GM12878 (cell line): ENCODE data around the gene POP7. TPM values are rescaled to one million over a fixed set of nuclear protein-coding genes. Genes with fewer than 3 reads are reported as not detected.

Source experiments
- ATAC-seq: fragments of 200-7000 bp; cut with Tn5 transposase; 3 replicates; pipeline ENCODE4 v1.9.1; 2020; ENCODE audit warnings: mild to moderate bottlenecking, moderate library complexity
- BruUV-seq: library from RNA; stranded (reverse); fragments of 400-500 nt; replicated peaks from 2 replicates; lab custom pipeline; 2021; lab: Mats Ljungman, UMichigan
- CTCF ChIA-PET: fragments of 300-600 bp; sonication (Branson Sonifier 250); formaldehyde crosslinking; extraction: SDS; loops from one replicate; lab custom pipeline; 2021; ENCODE audit warnings: inconsistent platforms; lab: Yijun Ruan, JAX
- POLR2A ChIA-PET: fragments of 350-600 bp; formaldehyde crosslinking; extraction: SDS; loops from one replicate; lab custom pipeline; 2021; ENCODE audit warnings: inconsistent platforms; lab: Charles Lee
- RAD21 ChIA-PET: fragments of 300-600 bp; sonication (Branson Sonifier 250); formaldehyde crosslinking; loops from one replicate; lab custom pipeline; 2023; ENCODE audit warnings: antibody characterized with exemption; ENCODE audit not compliant: unreplicated experiment; lab: Charles Lee
- SMC1A ChIA-PET: fragments of 300-600 bp; sonication (Branson Sonifier 250); formaldehyde crosslinking; loops from one replicate; lab custom pipeline; 2023; ENCODE audit not compliant: unreplicated experiment, uncharacterized antibody; lab: Charles Lee
- DNase-seq: peaks from one replicate; pipeline ENCODE4 v3.0.0-alpha.2; 2011; ENCODE audit warnings: low read depth, low spot score
- FAIRE-seq: peaks from 3 replicates; lab custom pipeline; 2011; peaks lifted over from hg19 to GRCh38; lab: Jason Lieb, UNC
- H2AFZ ChIP-seq: 2 replicates; pipeline ENCODE4 v1.6.0; 2011; ENCODE audit warnings: low read depth, low read length, control low read depth; ENCODE audit not compliant: control insufficient read depth
- H3K27ac ChIP-seq: 2 replicates; pipeline ENCODE4 v1.5.1; 2011; ENCODE audit warnings: control low read depth; ENCODE audit not compliant: control insufficient read depth, insufficient read depth
- H3K27me3 ChIP-seq, 2 experiments: replicated peaks in 1 of 2; 2 replicates each; pipeline versions ENCODE4 v1.6.0 to v1.6.1; 2011; ENCODE audit warnings: low read length in 1 of 2; ENCODE audit not compliant: control insufficient read depth in 2 of 2, insufficient read depth in 2 of 2
- H3K36me3 ChIP-seq, 2 experiments: 2 replicates each; pipeline ENCODE4 v1.5.1; 2011; ENCODE audit warnings: low read length in 1 of 2; ENCODE audit not compliant: control insufficient read depth in 2 of 2, insufficient read depth in 2 of 2
- H3K4me1 ChIP-seq: 2 replicates; pipeline ENCODE4 v1.6.1; 2011; ENCODE audit warnings: mild to moderate bottlenecking, low read length, moderate library complexity, mixed read lengths; ENCODE audit not compliant: control insufficient read depth, insufficient read depth
- H3K4me2 ChIP-seq: 2 replicates; pipeline ENCODE4 v1.6.0; 2011; ENCODE audit warnings: control low read depth; ENCODE audit not compliant: control insufficient read depth, insufficient read depth
- H3K4me3 ChIP-seq: fragments of 200-600 bp; sonication (generic); 2 replicates; pipeline ENCODE4 v1.5.1; 2016
- H3K79me2 ChIP-seq: 2 replicates; pipeline ENCODE4 v1.6.0; 2011; ENCODE audit warnings: low read length; ENCODE audit not compliant: control insufficient read depth, insufficient read depth
- H3K9ac ChIP-seq: 2 replicates; pipeline ENCODE4 v1.8.0; 2011; ENCODE audit warnings: low read length, control low read depth, mixed read lengths; ENCODE audit not compliant: control insufficient read depth, insufficient read depth
- H3K9me3 ChIP-seq: replicated peaks from 3 replicates; pipeline ENCODE4 v1.5.1; 2011; ENCODE audit warnings: mild to moderate bottlenecking, low read length; ENCODE audit not compliant: control insufficient read depth, insufficient read depth
- H4K20me1 ChIP-seq: 2 replicates; pipeline ENCODE4 v1.6.0; 2011; ENCODE audit not compliant: control insufficient read depth, insufficient read depth
- CHD2 ChIP-seq: IDR thresholded peaks from 2 replicates; pipeline ENCODE4 v1.6.1; 2011; ENCODE audit warnings: low read depth, low read length, improper control_type of control experiment, borderline replicate concordance
- EGR1 ChIP-seq, 2 experiments: IDR thresholded peaks; 1 replicate in 1 of 2; 2 replicates in 1 of 2; pipeline ENCODE4 v1.6.1; 2011 to 2012; ENCODE audit warnings: low read depth in 2 of 2, low read length in 2 of 2, borderline replicate concordance in 1 of 2, mild to moderate bottlenecking in 1 of 2, moderate library complexity in 1 of 2
- JUNB ChIP-seq: IDR thresholded peaks from 2 replicates; pipeline ENCODE4 v1.6.1; 2016; ENCODE audit warnings: antibody characterized with exemption, mild to moderate bottlenecking
- NR2F1 ChIP-seq: fragments of 450-650 bp; conservative IDR thresholded peaks from 2 replicates; pipeline ENCODE4 v1.6.1; 2017; ENCODE audit warnings: mild to moderate bottlenecking
- PAX8 ChIP-seq: fragments of 450-650 bp; IDR thresholded peaks from 2 replicates; pipeline ENCODE4 v1.6.1; 2017; ENCODE audit warnings: mild to moderate bottlenecking, moderate library complexity
- SMAD1 ChIP-seq: fragments of 450-650 bp; IDR thresholded peaks from 2 replicates; pipeline ENCODE4 v1.6.1; 2018; ENCODE audit warnings: mild to moderate bottlenecking, low read depth; ENCODE audit not compliant: partially characterized antibody
- SREBF1 ChIP-seq: IDR thresholded peaks from 2 replicates; pipeline ENCODE4 v1.6.1; 2012; ENCODE audit warnings: mild to moderate bottlenecking, low read length
- TCF3 ChIP-seq: IDR thresholded peaks from 2 replicates; pipeline ENCODE4 v1.6.1; 2012; ENCODE audit warnings: low read depth, mild to moderate bottlenecking, low read length, borderline replicate concordance; ENCODE audit not compliant: insufficient read depth
- TCF7 ChIP-seq: IDR thresholded peaks from 2 replicates; pipeline ENCODE4 v1.6.1; 2014; ENCODE audit warnings: antibody characterized with exemption, borderline replicate concordance
- ZNF217 ChIP-seq: fragments of 450-650 bp; IDR thresholded peaks from 2 replicates; pipeline ENCODE4 v1.6.1; 2017; ENCODE audit warnings: antibody characterized with exemption, mild to moderate bottlenecking
- WGBS: methylation state at CpG from one replicate; pipeline ENCODE4 v1.1.6; 2016; ENCODE audit warnings: low lambda C conversion rate; ENCODE audit not compliant: insufficient replicate concordance, insufficient coverage; ENCODE audit errors: missing lambda C conversion rate; 5-methylcytosine and 5-hydroxymethylcytosine counted together
- in situ Hi-C: fragments of 300-500 bp; cut with MboI; formaldehyde crosslinking; loops from 9 replicates; pipeline ENCODE4 v1.14.3; 2018; ENCODE audit warnings: mixed read lengths
- intact Hi-C: fragments of 100-400 bp; cut with micrococcal nuclease; formaldehyde crosslinking; loops from one replicate; pipeline ENCODE4 v1.14.2; 2022; ENCODE audit not compliant: unreplicated experiment
- polyA plus RNA-seq, 11 experiments: library from polyadenylated mRNA; depleted of rRNA in 4 of 11; unstranded in 6 of 11; stranded (reverse) in 5 of 11; fragments of >200 nt; fragmentation: Nextera tagmentation in 4 of 11; fragmentation: Illumina TruSeq in 1 of 11; extraction: Ambion mirVana in 4 of 11; extraction: Trizol in 1 of 11; gene quantifications; 1 replicate in 1 of 11; 2 replicates in 10 of 11; pipeline versions ENCODE4 v1.2.1 to v1.2.3, GENCODE V29; 2011 to 2016; ENCODE audit warnings: inconsistent platforms in 2 of 11, missing spikeins in 2 of 11, low read depth in 1 of 11
- total RNA-seq, 4 experiments: library from RNA; depleted of rRNA in 3 of 4; stranded (reverse); fragments of >200 nt in 3 of 4; fragmentation: Illumina TruSeq in 1 of 4; extraction: Trizol in 1 of 4; gene quantifications; 2 replicates each; pipeline versions ENCODE4 v1.2.1 to v1.2.3, GENCODE V29; 2013 to 2021
- TF ChIP-seq, protein P1 (sequence below): IDR thresholded peaks from 2 replicates; pipeline ENCODE4 v1.6.1; 2012; ENCODE audit warnings: low read depth, low read length, improper control_type of control experiment
- TF ChIP-seq, protein P2 (sequence below): fragments of 450-650 bp; IDR thresholded peaks from 2 replicates; pipeline ENCODE4 v1.6.1; 2017; ENCODE audit warnings: mild to moderate bottlenecking, moderate library complexity
- TF ChIP-seq, protein P3 (sequence below): IDR thresholded peaks from 2 replicates; pipeline ENCODE4 v1.6.1; 2012; ENCODE audit warnings: improper control_type of control experiment, low read depth, low read length; ENCODE audit not compliant: insufficient replicate concordance

The POP7 gene
- total and polyA plus RNA-seq, 10 of the 15 experiments (the other 5 are each of a cell fraction or from before 2014, with no cell fraction given): 12.1 to 148 (median 51.7) TPM

DNA sequence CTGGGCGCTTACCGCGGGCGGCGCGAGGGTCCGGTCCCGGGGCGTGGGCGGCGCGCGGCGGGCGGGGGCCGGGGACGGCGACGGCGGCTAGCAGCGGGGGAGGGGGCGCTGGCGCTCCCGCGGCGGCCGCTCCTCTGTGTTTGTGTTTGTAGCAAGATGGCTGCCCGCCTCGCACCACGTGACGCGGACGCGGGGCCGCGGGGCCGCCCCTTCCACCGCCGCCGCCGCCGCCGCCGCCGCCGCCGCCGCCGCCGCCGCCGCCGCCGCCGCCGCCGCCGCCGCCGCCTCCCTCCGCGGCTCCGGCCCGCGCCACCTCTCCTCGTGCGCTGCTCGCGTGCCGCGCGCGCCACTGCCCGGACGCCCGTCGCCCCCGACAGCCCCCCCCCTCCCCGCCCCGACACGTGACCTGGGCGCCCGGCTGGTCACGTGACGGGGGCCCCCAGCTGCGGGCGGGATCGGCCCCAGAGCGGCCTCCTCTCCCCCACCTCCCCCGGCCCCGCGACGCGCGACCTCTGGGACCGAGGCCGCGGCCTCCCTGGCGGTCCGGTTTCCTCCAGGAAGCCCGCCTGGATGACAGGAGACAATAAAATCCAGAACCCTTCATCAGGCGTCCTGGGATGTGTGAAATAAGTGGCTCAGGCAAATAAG is 11.7 kb upstream of the POP7 start, which contains the start of gene GIGYF1:
Gene GIGYF1 (minus strand): TSS at position 153 of the 648 bp plus-strand sequence. CDS start 6,012 bp downstream, outside the sequence.
- ChIA-PET RAD21 (interaction anchor here (1.7 to 5.8 kb wide), 3 partner anchors 11 to 108 kb away, joined by 5 to 56 read pairs (median 7); partner anchors contain the start of genes FBXO24, MOSPD3 and POP7), CTCF (interaction anchor here (6.6 to 8.6 kb wide), 2 partner anchors 11 to 109 kb away, joined by 41 to 134 read pairs; partner anchors contain the start of genes FBXO24, LRCH4 and POP7)
- WGBS: 0% methylated on average over 13 of the region's 102 CpGs
- TF ChIP-seq TCF7 (no peak), CHD2 (no peak), ZNF217 (no peak), NR2F1 (peak; percentile 39; the same call in 1 of the 2 replicates), EGR1 (IDR thresholded peaks at IDR 0.05; ENCODE audit: borderline replicate concordance in 1 of 2, low read depth in 2 of 2, low read length in 2 of 2) (peak in 1 of 2 experiments; percentile 66; a peak in 1 of 3 replicates), TCF3 (no peak), PAX8 (no peak), SMAD1 (no peak), JUNB (no peak), SREBF1 (no peak)
- TF ChIP-seq, protein P1, sequence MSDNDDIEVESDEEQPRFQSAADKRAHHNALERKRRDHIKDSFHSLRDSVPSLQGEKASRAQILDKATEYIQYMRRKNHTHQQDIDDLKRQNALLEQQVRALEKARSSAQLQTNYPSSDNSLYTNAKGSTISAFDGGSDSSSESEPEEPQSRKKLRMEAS: peak; percentile 74
- TF ChIP-seq, protein P2, sequence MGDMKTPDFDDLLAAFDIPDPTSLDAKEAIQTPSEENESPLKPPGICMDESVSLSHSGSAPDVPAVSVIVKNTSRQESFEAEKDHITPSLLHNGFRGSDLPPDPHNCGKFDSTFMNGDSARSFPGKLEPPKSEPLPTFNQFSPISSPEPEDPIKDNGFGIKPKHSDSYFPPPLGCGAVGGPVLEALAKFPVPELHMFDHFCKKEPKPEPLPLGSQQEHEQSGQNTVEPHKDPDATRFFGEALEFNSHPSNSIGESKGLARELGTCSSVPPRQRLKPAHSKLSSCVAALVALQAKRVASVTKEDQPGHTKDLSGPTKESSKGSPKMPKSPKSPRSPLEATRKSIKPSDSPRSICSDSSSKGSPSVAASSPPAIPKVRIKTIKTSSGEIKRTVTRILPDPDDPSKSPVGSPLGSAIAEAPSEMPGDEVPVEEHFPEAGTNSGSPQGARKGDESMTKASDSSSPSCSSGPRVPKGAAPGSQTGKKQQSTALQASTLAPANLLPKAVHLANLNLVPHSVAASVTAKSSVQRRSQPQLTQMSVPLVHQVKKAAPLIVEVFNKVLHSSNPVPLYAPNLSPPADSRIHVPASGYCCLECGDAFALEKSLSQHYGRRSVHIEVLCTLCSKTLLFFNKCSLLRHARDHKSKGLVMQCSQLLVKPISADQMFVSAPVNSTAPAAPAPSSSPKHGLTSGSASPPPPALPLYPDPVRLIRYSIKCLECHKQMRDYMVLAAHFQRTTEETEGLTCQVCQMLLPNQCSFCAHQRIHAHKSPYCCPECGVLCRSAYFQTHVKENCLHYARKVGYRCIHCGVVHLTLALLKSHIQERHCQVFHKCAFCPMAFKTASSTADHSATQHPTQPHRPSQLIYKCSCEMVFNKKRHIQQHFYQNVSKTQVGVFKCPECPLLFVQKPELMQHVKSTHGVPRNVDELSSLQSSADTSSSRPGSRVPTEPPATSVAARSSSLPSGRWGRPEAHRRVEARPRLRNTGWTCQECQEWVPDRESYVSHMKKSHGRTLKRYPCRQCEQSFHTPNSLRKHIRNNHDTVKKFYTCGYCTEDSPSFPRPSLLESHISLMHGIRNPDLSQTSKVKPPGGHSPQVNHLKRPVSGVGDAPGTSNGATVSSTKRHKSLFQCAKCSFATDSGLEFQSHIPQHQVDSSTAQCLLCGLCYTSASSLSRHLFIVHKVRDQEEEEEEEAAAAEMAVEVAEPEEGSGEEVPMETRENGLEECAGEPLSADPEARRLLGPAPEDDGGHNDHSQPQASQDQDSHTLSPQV: no peak
- TF ChIP-seq, protein P3, sequence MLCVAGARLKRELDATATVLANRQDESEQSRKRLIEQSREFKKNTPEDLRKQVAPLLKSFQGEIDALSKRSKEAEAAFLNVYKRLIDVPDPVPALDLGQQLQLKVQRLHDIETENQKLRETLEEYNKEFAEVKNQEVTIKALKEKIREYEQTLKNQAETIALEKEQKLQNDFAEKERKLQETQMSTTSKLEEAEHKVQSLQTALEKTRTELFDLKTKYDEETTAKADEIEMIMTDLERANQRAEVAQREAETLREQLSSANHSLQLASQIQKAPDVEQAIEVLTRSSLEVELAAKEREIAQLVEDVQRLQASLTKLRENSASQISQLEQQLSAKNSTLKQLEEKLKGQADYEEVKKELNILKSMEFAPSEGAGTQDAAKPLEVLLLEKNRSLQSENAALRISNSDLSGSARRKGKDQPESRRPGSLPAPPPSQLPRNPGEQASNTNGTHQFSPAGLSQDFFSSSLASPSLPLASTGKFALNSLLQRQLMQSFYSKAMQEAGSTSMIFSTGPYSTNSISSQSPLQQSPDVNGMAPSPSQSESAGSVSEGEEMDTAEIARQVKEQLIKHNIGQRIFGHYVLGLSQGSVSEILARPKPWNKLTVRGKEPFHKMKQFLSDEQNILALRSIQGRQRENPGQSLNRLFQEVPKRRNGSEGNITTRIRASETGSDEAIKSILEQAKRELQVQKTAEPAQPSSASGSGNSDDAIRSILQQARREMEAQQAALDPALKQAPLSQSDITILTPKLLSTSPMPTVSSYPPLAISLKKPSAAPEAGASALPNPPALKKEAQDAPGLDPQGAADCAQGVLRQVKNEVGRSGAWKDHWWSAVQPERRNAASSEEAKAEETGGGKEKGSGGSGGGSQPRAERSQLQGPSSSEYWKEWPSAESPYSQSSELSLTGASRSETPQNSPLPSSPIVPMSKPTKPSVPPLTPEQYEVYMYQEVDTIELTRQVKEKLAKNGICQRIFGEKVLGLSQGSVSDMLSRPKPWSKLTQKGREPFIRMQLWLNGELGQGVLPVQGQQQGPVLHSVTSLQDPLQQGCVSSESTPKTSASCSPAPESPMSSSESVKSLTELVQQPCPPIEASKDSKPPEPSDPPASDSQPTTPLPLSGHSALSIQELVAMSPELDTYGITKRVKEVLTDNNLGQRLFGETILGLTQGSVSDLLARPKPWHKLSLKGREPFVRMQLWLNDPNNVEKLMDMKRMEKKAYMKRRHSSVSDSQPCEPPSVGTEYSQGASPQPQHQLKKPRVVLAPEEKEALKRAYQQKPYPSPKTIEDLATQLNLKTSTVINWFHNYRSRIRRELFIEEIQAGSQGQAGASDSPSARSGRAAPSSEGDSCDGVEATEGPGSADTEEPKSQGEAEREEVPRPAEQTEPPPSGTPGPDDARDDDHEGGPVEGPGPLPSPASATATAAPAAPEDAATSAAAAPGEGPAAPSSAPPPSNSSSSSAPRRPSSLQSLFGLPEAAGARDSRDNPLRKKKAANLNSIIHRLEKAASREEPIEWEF: no peak

More for the DNA sequence above, 11.7 kb upstream of the POP7 start, which contains the start of gene GIGYF1:
- ATAC-seq (peak; percentile 26), DNase-seq (no peak), FAIRE-seq (no peak)
- Histone ChIP-seq H3K36me3 (no peaks in the 10 kb centered on the region; a peak in 2 of 4 replicates), H3K9ac (peak within 1 kb of the TSS; percentile 81), H4K20me1 (no peaks in the 10 kb centered on the region), H3K4me3 (peak within 1 kb of the TSS; percentile 95), H2AFZ (peak within 1 kb of the TSS; percentile 44; the same call in 1 of the 2 replicates), H3K27me3 (no peaks in the 10 kb centered on the region), H3K4me1 (peaks cover 41% of the 10 kb centered on the region), H3K4me2 (peak within 1 kb of the TSS; percentile 87), H3K79me2 (peaks cover 43% of the 10 kb centered on the region), H3K27ac (peak within 1 kb of the TSS; percentile 74), H3K9me3 (no peaks in the 10 kb centered on the region)
- in situ Hi-C loops: loop anchor here (25.0 kb wide), 1 partner anchor 232 kb away; the partner anchor contains the start of gene SPACDR
- POLR2A ChIA-PET: interaction anchor here (1.1 to 3.3 kb wide), 2 partner anchors 11 to 537 kb away, joined by 5 to 26 read pairs; partner anchors contain the start of gene POP7
- SMC1A ChIA-PET: interaction anchor here (5.0 kb wide), 1 partner anchor 12 kb away, joined by 28 read pairs; the partner anchor contains the start of gene POP7
- intact Hi-C loops: loop anchor here (5.0 to 10.0 kb wide), 3 partner anchors 62 to 219 kb away; partner anchors contain the start of gene TSC22D4
- BruUV-seq: no TSS peak
